HG03097 (cell line): ENCODE measurements around the gene MYL6B.
"Not testable (repeated sequence)": the region's sequence is repeated elsewhere in the genome, so short reads cannot be mapped to it uniquely, and the experiment has no call there.

Source experiments
- ATAC-seq: cut with Tn5 transposase; IDR thresholded peaks from one replicate; pipeline ENCODE4 v1.9.1; 2021; ENCODE audit not compliant: unreplicated experiment, low FRiP score

The MYL6B gene

DNA sequence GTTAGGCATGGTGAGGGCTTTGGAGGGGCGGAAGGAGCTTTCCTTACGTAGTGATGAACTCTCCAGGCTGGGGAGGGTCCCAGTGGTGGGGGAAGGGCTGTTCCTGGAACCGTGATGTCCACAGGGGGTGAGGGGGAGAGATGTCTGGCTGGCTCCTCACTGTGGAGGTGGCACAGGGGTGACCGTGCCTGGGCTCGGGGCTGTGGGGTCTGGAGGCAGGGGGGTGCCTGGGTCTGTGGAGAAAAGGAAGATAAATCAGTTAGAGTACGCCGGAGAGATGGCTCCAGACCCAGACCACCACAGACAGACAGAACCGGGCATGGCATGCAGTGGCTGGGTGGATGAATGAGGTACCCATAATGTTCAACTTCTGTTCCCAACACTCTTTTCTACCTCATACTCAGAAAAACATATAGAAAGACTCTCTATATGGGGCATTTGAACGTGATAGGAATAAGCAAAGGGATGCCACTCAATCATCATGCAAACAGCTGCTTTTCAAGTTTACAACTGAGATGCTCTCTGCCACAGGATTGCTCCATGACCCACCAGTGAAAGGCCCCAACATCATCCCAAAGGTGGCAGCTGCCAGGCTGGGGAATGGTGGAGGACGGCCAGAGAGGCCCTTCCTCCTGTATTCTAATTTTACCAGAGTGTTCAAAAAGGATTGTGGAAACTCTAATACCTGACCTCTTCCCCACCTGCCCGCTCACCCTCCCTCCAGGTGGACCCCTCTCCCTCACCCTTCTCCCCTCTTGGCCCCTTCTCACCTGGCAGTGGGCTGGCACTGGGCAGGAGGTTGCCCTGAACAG lies 11.4 kb downstream of the MYL6B start:
- no peak for ATAC-seq

DNA sequence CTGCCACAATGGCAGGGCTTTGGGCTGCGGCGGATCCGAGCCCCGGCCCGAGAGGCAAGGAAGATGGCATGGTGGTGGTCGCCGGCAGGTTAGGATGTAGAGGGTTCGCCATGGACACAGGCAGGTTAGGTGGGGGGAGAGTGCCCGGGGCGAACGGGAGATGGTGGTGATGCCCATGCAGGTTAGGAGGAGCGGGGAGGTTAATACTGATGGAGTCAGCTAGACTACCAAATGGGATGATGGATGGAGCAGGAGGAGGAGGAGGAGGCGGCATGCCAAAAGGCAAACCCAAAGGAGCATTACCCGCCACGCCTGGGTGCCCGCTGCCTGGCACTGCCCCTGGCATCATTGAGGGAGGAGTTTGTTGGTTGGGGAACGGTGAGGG lies 11.9 kb downstream of the MYL6B start:
- no peak for ATAC-seq

GRCh38 chr12:56165369-56165768 lies 13.0 kb downstream of the MYL6B start:
- no peak for ATAC-seq

- no peak for ATAC-seq
These were observed 16.9 kb downstream of the MYL6B start for GRCh38 chr12:56169229-56169759.

DNA sequence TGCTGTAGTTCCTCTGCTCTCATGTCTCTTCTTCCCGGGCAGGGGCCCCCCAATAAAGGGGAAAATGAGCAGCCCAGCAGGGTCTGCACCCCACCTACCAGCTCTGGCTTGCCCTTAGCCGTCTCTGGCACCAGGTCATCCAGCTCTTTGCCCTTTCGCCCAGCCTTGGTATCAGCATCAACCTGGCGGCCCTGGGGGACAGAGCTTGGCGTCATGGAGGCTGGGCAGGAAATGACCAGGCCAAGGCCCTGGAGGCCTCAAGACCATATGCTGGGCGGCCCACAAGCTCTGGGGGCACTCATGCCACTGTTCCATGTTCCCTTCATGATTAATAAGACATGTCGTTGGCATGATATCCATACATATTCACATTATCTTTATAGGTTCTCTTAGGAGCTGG lies 20.5 kb downstream of the MYL6B start:
- no peak for ATAC-seq

DNA sequence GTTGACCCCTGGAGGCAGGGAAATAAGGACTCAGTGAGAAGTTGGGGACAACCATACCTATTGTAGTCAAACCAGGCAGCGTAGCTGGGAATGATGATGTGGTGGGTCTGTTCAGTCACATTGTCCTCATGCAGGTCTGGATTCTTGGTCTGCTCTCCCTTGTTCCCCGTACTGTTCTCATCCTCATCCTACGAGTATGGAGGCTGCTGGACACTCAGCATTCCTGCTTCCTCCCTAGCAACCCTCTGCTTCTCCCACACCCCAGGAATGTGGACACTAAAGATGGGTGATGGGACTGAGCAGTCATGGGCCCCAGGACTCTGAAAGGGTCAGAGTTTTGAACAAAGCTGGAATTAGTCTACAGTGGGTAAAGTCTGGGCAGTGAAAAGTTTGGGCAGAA lies 26.0 kb downstream of the MYL6B start:
- no peak for ATAC-seq

GRCh38 chr12:56186957-56187356 lies 34.6 kb downstream of the MYL6B start:
- no peak for ATAC-seq

- ATAC-seq, result no peak
These were observed 35.9 kb downstream of the MYL6B start for GRCh38 chr12:56188131-56188777.

DNA sequence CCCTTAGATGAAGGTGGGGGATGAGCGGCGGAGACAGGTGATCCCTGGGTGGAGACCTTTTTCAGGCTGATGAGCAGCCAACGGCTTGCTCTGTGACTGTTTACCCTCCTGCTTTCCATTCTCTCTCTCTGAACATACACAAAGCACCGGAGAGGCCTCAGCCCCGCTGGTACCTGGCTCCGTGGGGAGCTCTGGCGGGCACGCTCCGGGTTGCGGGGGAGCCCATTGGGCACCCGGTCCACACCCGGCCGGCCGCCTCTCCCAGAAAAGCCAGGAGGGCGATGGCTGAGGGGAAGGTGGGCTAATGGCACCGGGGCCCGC lies 36.4 kb downstream of the MYL6B start:
- no peak for ATAC-seq

DNA sequence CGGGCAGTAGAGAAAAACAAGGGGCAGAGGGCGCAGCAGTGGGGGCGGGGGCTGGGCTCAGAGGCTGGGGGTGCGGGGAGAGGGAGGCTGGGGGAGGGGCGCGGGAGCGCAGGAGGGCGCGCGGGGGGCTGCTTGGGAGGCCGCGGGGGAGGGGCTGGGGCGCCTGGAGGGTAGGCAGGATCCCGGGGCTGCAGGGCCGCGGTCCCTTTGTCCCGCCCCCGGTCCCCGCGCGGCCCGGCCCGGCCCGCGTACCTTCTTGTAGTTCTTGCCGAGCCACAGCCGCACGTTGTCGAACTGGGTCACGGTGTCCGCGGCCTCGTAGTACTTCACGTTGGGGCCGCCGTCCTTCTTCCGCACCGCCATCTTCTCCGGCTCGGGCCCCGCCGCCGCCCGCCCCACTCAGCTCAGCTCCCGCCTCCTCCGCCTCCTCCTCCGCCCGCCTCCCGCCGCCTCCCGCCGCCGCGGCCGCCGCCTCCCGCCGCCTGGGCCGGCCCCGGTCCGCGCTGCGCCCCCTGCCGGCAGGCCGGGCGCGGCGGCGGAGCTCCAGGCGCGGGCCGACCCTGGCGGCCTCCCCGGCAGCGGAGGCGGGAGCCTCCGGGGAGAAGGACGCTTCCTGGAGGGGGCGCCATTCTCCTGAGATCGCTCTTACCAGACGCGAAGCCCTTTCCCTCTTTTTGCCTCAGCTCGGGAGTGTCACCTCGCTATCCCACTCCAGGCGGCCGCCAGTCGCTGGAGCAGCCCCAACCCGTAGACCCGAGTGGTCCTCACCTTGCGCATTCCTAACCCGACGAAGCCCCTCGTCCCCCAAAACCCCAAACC lies 36.9 kb downstream of the MYL6B start, which contains the start of gene SMARCC2:
SMARCC2 (minus strand) TSS at position 385 of the 819 bp plus-strand sequence; CDS start at position 363, 22 bp downstream.
- ATAC-seq, result peak; percentile 56

- peak; percentile 42 for ATAC-seq
These were observed 37.7 kb downstream of the MYL6B start for GRCh38 chr12:56189918-56190694.

DNA sequence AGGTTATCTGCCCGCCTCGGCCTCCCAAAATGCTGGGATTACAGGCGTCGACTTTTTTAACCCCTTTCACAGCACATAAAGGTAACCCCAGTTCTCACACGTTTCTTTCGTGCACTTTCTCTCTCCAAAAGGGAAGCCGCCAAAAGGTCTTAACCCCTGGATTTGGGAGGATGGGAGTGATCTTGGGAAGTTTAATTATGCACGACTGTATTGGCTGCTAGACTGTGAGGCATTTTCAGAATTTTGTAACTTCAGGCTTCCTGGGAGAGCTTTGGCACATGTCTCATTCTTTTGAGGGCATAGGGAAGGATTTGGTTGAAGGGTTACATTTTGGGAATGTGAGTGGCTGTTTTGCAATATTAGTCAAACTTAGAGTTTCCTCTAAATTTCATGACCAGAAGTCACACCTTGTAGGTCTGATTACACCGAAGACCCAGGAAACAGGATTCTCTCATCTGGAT lies 38.3 kb downstream of the MYL6B start:
- no peak for ATAC-seq

GRCh38 chr12:56192582-56192981 lies 40.2 kb downstream of the MYL6B start:
- ATAC-seq, result no peak

- ATAC-seq, result no peak
These were observed 40.7 kb downstream of the MYL6B start for GRCh38 chr12:56193025-56193578.

GRCh38 chr12:56196818-56197550 lies 44.6 kb downstream of the MYL6B start:
- not testable (repeated sequence) for ATAC-seq

GRCh38 chr12:56197921-56198635 lies 45.7 kb downstream of the MYL6B start:
- ATAC-seq, result no peak

- ATAC-seq, result no peak
These were observed 46.4 kb downstream of the MYL6B start for GRCh38 chr12:56198836-56199235.

GRCh38 chr12:56202366-56202765 lies 50.0 kb downstream of the MYL6B start:
- ATAC-seq, result no peak

- ATAC-seq, result no peak
These were observed 50.5 kb downstream of the MYL6B start for GRCh38 chr12:56202838-56203237.
